Melanocyte of skin (primary cell): ENCODE measurements around the gene CDC5L. TPM values are rescaled to one million over a fixed set of nuclear protein-coding genes. Genes with fewer than 3 reads are reported as not detected.

Experiments
- small RNA-seq, 2 donors: library from RNA; depleted of rRNA; stranded (forward); fragments of <200 nt; gene quantifications; one replicate each; pipeline ENCODE3, GENCODE V24; 2012
- total RNA-seq, 2 donors: library from RNA; depleted of rRNA; stranded (reverse); fragments of >200 nt; gene quantifications; 2 replicates each; pipeline ENCODE4 v1.2.3, GENCODE V29; 2012

The CDC5L gene
- total RNA-seq: 10 to 100 TPM; 19.3 to 22.6 TPM

DNA sequence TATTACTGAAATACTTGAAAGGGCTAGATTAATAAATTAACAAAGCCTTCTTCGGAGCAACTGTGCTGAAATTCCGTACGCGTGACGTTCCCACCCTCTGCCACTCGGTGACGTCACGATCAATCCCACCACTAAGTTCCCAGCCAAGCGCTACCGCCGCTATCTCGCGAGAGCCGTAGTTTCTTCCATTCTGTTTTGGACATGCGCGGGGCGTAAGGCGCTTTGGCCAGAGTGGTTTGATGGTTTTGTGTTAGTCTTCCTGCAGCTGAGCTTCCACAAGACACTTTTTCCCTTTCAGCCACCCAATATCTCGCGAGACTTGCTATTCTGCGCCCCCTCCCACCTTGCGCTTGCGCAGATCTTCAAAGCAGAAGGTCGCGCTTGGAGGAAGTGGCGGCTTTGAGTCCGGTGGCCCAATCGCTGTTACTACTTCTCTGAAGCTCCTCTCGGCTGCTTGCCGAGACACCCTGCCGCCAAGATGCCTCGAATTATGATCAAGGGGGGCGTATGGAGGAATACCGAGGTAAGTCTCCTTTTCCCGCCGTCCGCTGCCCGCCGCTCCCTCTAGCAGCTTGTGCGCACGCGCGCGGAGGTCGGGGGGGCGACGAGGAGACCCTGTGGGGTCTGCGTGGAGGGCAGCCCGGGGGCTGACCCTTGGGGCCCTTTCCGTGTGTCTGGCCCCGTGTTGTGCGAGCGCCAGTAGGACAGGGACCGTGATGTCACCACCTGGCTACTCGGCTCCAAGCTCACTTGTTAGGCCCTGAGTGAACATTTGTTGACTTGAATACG is at the start of gene CDC5L:
CDC5L (plus strand) TSS at position 361 of the 789 bp plus-strand sequence; CDS start at position 479, 118 bp downstream.

DNA sequence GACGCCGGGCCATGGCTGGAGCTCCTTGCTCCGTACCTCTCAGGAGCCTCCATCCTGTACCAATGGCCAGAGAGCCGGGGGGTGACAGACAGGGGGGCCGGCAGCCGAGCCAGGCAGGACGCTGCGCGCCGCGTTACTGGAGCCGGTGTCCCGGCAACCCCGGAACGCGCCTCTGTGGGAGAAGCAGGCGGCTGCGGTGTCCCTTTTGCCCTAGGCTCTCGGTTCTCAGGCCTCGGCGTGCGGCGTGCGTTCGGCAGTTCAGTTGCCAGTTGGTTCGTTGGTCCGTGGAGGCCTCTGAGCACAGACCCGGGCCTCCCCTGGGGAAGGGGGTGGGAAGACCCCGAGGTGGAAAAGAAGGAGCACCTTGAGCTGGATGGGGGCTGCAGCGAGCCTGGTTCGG is 45.0 kb upstream of the CDC5L start, which contains the start of gene SPATS1:
SPATS1 (plus strand) TSS at position 162 of the 400 bp plus-strand sequence. CDS start 446 bp downstream, outside the sequence.

Small RNAs within 50 kb of the gene (small RNA-seq; reads per million reads assigned to genes)
- gene MIR4642: 0 reads per million in 2 donors

Other genes with a start within 250 kb of the CDC5L start
- not detected for gene CAPN11, start 228.9 kb upstream of the CDC5L start, total RNA-seq
- gene MYMX, start 170.8 kb upstream of the CDC5L start, total RNA-seq: not detected
- 10 to 100 TPM in 1 of 2 donors, 1 to 10 TPM in 1; 5.2 to 18.3 TPM for gene SLC29A1, start 164.1 kb upstream of the CDC5L start, total RNA-seq
- gene HSP90AB1, start 140.6 kb upstream of the CDC5L start, total RNA-seq: 1,000 to 10,000 TPM in 1 of 2 donors, 100 to 1,000 TPM in 1; 776 to 1,328 TPM
- gene SLC35B2, start 130.2 kb upstream of the CDC5L start, total RNA-seq: 100 to 1,000 TPM; 113 to 150 TPM
- gene NFKBIE, start 122.2 kb upstream of the CDC5L start, total RNA-seq: 10 to 100 TPM; 13.3 to 23.7 TPM
- not detected for gene TMEM151B, start 117.3 kb upstream of the CDC5L start, total RNA-seq
- 10 to 100 TPM; 14.5 to 21.6 TPM for gene AARS2, start 74.4 kb upstream of the CDC5L start, total RNA-seq
- not detected for gene SPATS1, start 45.1 kb upstream of the CDC5L start, total RNA-seq